HepG2 (cell line): ENCODE results near the gene VPS52. TPM values are rescaled to one million over a fixed set of nuclear protein-coding genes. Genes with fewer than 3 reads are reported as not detected.

Experiments
- HNRNPK ChIP-seq: fragments of 200-400 bp; formaldehyde crosslinking; IDR thresholded peaks from 2 replicates; pipeline ENCODE4 v1.6.1; 2018; ENCODE audit warnings: low read length, low read depth, moderate library complexity, mild to moderate bottlenecking; ENCODE audit not compliant: poor library complexity, severe bottlenecking
- IKZF4 ChIP-seq: sonication (generic); formaldehyde crosslinking; IDR thresholded peaks from 2 replicates; pipeline ENCODE4 v1.5.1; 2020; ENCODE audit warnings: borderline replicate concordance, mild to moderate bottlenecking, low read depth, missing genetic modification reagents; ENCODE audit errors: not compliant biosample characterization
- ISX ChIP-seq: sonication (generic); formaldehyde crosslinking; conservative IDR thresholded peaks from 2 replicates; pipeline ENCODE4 v1.5.0; 2020; ENCODE audit warnings: missing genetic modification reagents
- PAX8 ChIP-seq: sonication (generic); formaldehyde crosslinking; IDR thresholded peaks from 2 replicates; pipeline ENCODE4 v1.8.0; 2022; ENCODE audit warnings: mild to moderate bottlenecking, missing genetic modification reagents, borderline replicate concordance
- ZNF329 ChIP-seq: sonication (generic); formaldehyde crosslinking; IDR thresholded peaks from 2 replicates; pipeline ENCODE4 v1.9.0; 2021; ENCODE audit warnings: low read depth, mild to moderate bottlenecking, missing genetic modification reagents
- ZNF724P ChIP-seq: sonication (generic); formaldehyde crosslinking; IDR thresholded peaks from 2 replicates; pipeline ENCODE4 v1.8.0; 2022; ENCODE audit warnings: missing genetic modification reagents, borderline replicate concordance
- polyA plus RNA-seq, 8 experiments: library from polyadenylated mRNA; depleted of rRNA in 3 of 8; stranded (reverse) in 7 of 8; unstranded in 1 of 8; fragments of >200 nt; fragmentation: Illumina TruSeq in 4 of 8; extraction: Trizol in 4 of 8; gene quantifications; 2 replicates each; pipeline versions ENCODE4 v1.2.1 to v1.2.3, GENCODE V29; 2011 to 2016; ENCODE audit warnings: low read depth in 4 of 8, missing spikeins in 1 of 8, mixed read lengths in 1 of 8; ENCODE audit not compliant: insufficient read depth in 1 of 8
- total RNA-seq, 5 experiments: library from RNA; depleted of rRNA; stranded (reverse); fragments of >200 nt; fragmentation: Illumina TruSeq; extraction: Trizol; gene quantifications; 2 replicates each; pipeline ENCODE4 v1.2.3, GENCODE V29; 2016; ENCODE audit warnings: low read depth in 1 of 5
- TF ChIP-seq, protein P1 (sequence below): sonication (generic); formaldehyde crosslinking; IDR thresholded peaks from 2 replicates; pipeline ENCODE4 v1.5.1; 2020; ENCODE audit warnings: mild to moderate bottlenecking, missing genetic modification reagents, moderate library complexity
- TF ChIP-seq, protein P2 (sequence below): sonication (generic); formaldehyde crosslinking; IDR thresholded peaks from 2 replicates; pipeline ENCODE4 v1.5.1; 2020; ENCODE audit warnings: mild to moderate bottlenecking, missing genetic modification reagents, borderline replicate concordance
- TF ChIP-seq, protein P3 (sequence below): sonication (generic); formaldehyde crosslinking; IDR thresholded peaks from 2 replicates; pipeline ENCODE4 v1.9.0; 2022; ENCODE audit warnings: missing genetic modification reagents, mild to moderate bottlenecking, borderline replicate concordance
- TF ChIP-seq, protein P4 (sequence below), 2 experiments: fragments of 450-650 bp in 1 of 2; sonication (generic) in 1 of 2; formaldehyde crosslinking; IDR thresholded peaks; 2 replicates each; pipeline versions ENCODE4 v1.5.0 to v1.8.0; 2020 to 2022; ENCODE audit warnings: mild to moderate bottlenecking in 1 of 2, missing genetic modification reagents in 1 of 2
- TF ChIP-seq, protein P5 (sequence below): sonication (generic); formaldehyde crosslinking; IDR thresholded peaks from 2 replicates; pipeline ENCODE4 v1.4.0; 2020; ENCODE audit warnings: missing genetic modification reagents, borderline replicate concordance

VPS52 gene
- total and polyA plus RNA-seq, 2 of the 13 experiments (the other 11 are each of a cell fraction or from before 2014, with no cell fraction given) = 48.9 to 85.5 TPM

DNA sequence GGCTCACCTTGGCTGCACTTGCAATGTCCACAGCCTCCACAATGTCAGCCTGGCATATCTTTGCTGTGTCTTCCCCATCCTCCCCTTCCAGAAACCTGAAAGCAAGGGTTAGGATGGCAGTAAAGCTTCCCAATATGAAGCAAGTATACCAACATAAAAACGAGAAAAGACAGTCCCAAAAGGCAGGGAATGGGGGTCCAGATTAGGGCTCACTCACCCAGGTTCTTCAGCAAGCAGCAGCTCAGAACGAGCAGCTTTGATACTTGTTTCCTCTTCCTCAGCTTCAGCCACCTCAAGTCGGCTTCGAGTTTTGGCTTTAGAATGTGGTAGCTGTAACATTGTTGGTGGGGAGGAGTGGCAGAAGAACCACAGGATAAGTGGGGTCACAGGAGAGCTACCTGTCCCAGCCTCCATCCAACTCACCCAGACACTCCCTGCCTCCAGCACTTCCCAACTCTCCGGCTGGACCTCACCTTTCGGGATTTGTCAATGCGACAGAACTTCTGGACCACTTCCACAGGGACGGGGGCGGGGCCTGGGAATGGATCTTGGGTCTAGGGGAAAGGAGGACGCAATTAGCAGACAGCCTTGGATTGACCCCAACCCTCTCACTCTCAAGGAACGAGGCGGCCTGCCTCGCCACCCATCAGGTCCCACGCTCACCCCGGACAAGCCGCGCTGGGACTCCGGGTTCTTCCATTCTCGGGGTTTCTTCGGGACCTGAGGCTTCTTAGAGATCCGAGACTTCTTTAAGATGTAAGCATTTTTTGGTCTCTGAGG is 16.7 kb upstream of the VPS52 start (continued):
- TF ChIP-seq PAX8 (CRISPR knock-in tag) (no peak), ZNF724P (CRISPR knock-in tag) (no peak), ISX (CRISPR knock-in tag) (no peak), ZNF329 (no peak), HNRNPK (no peak), IKZF4 (CRISPR knock-in tag) (no peak)
- TF ChIP-seq, protein P1, sequence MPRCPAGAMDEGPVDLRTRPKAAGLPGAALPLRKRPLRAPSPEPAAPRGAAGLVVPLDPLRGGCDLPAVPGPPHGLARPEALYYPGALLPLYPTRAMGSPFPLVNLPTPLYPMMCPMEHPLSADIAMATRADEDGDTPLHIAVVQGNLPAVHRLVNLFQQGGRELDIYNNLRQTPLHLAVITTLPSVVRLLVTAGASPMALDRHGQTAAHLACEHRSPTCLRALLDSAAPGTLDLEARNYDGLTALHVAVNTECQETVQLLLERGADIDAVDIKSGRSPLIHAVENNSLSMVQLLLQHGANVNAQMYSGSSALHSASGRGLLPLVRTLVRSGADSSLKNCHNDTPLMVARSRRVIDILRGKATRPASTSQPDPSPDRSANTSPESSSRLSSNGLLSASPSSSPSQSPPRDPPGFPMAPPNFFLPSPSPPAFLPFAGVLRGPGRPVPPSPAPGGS (CRISPR knock-in tag) = no peak
- TF ChIP-seq, protein P2, sequence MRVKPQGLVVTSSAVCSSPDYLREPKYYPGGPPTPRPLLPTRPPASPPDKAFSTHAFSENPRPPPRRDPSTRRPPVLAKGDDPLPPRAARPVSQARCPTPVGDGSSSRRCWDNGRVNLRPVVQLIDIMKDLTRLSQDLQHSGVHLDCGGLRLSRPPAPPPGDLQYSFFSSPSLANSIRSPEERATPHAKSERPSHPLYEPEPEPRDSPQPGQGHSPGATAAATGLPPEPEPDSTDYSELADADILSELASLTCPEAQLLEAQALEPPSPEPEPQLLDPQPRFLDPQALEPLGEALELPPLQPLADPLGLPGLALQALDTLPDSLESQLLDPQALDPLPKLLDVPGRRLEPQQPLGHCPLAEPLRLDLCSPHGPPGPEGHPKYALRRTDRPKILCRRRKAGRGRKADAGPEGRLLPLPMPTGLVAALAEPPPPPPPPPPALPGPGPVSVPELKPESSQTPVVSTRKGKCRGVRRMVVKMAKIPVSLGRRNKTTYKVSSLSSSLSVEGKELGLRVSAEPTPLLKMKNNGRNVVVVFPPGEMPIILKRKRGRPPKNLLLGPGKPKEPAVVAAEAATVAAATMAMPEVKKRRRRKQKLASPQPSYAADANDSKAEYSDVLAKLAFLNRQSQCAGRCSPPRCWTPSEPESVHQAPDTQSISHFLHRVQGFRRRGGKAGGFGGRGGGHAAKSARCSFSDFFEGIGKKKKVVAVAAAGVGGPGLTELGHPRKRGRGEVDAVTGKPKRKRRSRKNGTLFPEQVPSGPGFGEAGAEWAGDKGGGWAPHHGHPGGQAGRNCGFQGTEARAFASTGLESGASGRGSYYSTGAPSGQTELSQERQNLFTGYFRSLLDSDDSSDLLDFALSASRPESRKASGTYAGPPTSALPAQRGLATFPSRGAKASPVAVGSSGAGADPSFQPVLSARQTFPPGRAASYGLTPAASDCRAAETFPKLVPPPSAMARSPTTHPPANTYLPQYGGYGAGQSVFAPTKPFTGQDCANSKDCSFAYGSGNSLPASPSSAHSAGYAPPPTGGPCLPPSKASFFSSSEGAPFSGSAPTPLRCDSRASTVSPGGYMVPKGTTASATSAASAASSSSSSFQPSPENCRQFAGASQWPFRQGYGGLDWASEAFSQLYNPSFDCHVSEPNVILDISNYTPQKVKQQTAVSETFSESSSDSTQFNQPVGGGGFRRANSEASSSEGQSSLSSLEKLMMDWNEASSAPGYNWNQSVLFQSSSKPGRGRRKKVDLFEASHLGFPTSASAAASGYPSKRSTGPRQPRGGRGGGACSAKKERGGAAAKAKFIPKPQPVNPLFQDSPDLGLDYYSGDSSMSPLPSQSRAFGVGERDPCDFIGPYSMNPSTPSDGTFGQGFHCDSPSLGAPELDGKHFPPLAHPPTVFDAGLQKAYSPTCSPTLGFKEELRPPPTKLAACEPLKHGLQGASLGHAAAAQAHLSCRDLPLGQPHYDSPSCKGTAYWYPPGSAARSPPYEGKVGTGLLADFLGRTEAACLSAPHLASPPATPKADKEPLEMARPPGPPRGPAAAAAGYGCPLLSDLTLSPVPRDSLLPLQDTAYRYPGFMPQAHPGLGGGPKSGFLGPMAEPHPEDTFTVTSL (CRISPR knock-in tag) = no peak
- TF ChIP-seq, protein P3, sequence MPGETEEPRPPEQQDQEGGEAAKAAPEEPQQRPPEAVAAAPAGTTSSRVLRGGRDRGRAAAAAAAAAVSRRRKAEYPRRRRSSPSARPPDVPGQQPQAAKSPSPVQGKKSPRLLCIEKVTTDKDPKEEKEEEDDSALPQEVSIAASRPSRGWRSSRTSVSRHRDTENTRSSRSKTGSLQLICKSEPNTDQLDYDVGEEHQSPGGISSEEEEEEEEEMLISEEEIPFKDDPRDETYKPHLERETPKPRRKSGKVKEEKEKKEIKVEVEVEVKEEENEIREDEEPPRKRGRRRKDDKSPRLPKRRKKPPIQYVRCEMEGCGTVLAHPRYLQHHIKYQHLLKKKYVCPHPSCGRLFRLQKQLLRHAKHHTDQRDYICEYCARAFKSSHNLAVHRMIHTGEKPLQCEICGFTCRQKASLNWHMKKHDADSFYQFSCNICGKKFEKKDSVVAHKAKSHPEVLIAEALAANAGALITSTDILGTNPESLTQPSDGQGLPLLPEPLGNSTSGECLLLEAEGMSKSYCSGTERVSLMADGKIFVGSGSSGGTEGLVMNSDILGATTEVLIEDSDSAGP = 0 out of 2 replicates have a peak, but pooled peaks have one; percentile 6
- TF ChIP-seq, protein P4, sequence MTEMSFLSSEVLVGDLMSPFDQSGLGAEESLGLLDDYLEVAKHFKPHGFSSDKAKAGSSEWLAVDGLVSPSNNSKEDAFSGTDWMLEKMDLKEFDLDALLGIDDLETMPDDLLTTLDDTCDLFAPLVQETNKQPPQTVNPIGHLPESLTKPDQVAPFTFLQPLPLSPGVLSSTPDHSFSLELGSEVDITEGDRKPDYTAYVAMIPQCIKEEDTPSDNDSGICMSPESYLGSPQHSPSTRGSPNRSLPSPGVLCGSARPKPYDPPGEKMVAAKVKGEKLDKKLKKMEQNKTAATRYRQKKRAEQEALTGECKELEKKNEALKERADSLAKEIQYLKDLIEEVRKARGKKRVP (CRISPR knock-in tag; IDR thresholded peaks at IDR 0.05) = no peak
- TF ChIP-seq, protein P5, sequence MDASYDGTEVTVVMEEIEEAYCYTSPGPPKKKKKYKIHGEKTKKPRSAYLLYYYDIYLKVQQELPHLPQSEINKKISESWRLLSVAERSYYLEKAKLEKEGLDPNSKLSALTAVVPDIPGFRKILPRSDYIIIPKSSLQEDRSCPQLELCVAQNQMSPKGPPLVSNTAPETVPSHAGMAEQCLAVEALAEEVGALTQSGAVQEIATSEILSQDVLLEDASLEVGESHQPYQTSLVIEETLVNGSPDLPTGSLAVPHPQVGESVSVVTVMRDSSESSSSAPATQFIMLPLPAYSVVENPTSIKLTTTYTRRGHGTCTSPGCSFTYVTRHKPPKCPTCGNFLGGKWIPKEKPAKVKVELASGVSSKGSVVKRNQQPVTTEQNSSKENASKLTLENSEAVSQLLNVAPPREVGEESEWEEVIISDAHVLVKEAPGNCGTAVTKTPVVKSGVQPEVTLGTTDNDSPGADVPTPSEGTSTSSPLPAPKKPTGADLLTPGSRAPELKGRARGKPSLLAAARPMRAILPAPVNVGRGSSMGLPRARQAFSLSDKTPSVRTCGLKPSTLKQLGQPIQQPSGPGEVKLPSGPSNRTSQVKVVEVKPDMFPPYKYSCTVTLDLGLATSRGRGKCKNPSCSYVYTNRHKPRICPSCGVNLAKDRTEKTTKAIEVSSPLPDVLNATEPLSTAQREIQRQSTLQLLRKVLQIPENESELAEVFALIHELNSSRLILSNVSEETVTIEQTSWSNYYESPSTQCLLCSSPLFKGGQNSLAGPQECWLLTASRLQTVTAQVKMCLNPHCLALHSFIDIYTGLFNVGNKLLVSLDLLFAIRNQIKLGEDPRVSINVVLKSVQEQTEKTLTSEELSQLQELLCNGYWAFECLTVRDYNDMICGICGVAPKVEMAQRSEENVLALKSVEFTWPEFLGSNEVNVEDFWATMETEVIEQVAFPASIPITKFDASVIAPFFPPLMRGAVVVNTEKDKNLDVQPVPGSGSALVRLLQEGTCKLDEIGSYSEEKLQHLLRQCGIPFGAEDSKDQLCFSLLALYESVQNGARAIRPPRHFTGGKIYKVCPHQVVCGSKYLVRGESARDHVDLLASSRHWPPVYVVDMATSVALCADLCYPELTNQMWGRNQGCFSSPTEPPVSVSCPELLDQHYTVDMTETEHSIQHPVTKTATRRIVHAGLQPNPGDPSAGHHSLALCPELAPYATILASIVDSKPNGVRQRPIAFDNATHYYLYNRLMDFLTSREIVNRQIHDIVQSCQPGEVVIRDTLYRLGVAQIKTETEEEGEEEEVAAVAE (CRISPR knock-in tag) = no peak
